A549 (cell line): ENCODE measurements around the gene C3orf70.

Experiments
- CHD2 ChIP-seq: fragments of 150-350 bp; IDR thresholded peaks from 2 replicates; pipeline ENCODE4 v1.6.1; 2014; ENCODE audit warnings: low read length; ENCODE audit not compliant: partially characterized antibody
- HOXA7 ChIP-seq: fragments of 250-450 bp; sonication (Bioruptor Pico); IDR thresholded peaks from 2 replicates; pipeline ENCODE4 v1.5.0; 2020; ENCODE audit warnings: mild to moderate bottlenecking, moderate library complexity
- TF ChIP-seq, protein P1 (sequence below): fragments of >200 bp; sonication (Bioruptor Twin); formaldehyde crosslinking; IDR thresholded peaks from 3 replicates; pipeline ENCODE4 v1.5.1; 2016

DNA sequence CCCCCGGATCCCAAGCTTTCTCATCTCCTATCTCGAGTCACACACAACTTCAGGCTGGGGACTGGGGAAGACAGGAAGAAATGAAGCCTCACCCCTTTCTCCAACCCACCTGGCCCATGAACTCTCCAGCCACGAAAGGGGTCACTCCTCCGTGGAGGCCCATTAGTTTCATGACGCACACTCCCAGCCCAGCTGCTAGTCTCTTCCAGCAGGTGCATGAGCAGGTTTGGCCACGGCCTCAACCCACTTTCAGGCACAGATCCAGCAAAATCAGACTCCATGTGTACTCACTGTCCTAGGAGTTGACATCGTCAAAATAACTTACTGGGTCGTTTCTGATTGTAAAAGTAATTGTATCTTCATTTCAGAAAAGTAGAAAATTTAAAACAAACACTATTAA lies 76.6 kb downstream of the C3orf70 start:
- TF ChIP-seq HOXA7 (no peak), CHD2 (no peak)
- TF ChIP-seq, protein P1, sequence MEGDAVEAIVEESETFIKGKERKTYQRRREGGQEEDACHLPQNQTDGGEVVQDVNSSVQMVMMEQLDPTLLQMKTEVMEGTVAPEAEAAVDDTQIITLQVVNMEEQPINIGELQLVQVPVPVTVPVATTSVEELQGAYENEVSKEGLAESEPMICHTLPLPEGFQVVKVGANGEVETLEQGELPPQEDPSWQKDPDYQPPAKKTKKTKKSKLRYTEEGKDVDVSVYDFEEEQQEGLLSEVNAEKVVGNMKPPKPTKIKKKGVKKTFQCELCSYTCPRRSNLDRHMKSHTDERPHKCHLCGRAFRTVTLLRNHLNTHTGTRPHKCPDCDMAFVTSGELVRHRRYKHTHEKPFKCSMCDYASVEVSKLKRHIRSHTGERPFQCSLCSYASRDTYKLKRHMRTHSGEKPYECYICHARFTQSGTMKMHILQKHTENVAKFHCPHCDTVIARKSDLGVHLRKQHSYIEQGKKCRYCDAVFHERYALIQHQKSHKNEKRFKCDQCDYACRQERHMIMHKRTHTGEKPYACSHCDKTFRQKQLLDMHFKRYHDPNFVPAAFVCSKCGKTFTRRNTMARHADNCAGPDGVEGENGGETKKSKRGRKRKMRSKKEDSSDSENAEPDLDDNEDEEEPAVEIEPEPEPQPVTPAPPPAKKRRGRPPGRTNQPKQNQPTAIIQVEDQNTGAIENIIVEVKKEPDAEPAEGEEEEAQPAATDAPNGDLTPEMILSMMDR = no peak
